Omental fat pad (tissue), 4 donors: ENCODE data around the gene CAPN10. TPM values are rescaled to one million over a fixed set of nuclear protein-coding genes. Genes with fewer than 3 reads are reported as not detected.

Experiments
- ATAC-seq: fragments of 150-250 bp; one replicate; pipeline ENCODE4 v1.9.1; 2016; ENCODE audit warnings: mild to moderate bottlenecking, moderate library complexity; ENCODE audit not compliant: low FRiP score
- DNase-seq: peaks from one replicate; pipeline ENCODE4 v3.0.0-alpha.2; 2019; ENCODE audit warnings: low spot score
- CTCF ChIP-seq, 3 donors: fragments of 450-650 bp; IDR thresholded peaks; one replicate each; pipeline ENCODE4 v1.5.1; 2016 to 2017; ENCODE audit warnings: antibody characterized with exemption in 3 of 3, mild to moderate bottlenecking in 3 of 3, moderate library complexity in 2 of 3
- total RNA-seq, 4 donors: library from RNA; depleted of rRNA; stranded (reverse); fragments of >200 nt; gene quantifications; one replicate each; pipeline ENCODE4 v1.1.0, GENCODE V29; 2016

CAPN10 gene
- total RNA-seq, 4 donors from 2014 or later: 11.6 to 22.6 (median 17.7) TPM

DNA sequence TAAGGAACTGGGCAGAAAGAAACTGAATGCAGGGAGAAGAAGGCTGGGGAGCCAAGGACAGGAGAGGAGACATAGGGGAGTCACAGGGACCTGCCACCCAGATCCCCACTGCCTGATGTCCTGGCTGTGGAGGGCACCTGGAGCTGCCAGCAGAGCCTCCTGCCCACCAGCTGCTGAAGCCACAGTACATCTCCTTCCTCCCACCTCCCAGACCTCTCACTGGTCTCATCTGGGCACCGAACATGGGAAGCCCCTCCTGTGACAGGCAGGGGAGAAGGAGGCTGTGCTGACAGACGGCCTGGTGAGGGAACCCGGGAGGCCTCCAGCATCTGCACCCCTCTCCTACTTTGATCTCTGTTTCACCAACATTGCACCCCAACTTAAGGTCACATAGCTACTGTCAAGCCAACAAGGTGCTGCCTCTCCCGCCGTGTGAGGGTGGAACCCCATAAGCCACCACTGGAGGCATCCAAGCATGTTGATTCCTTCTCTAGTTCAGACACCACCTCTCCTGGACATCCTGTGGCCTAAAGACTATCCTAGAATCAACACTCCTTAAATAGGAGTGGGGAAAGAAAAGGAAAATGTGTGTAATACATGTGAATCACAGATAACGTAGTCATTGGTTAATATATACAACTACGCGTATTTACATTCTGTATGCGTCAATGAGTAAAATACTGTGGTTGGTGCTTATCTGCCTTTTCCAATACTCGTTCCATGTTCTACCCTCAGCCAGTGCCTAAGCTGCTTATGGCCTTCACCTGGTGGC, 21.8 kb upstream of the CAPN10 start:
- ATAC-seq (no peak), DNase-seq (no peak)
- TF ChIP-seq CTCF (IDR thresholded peaks at IDR 0.05): no peak

- DNase-seq (peak; percentile 71), ATAC-seq (peak; percentile 19)
- no peak for TF ChIP-seq CTCF (IDR thresholded peaks at IDR 0.05)
Measured at GRCh38 chr2:240565333-240566202, 21.0 kb upstream of the CAPN10 start.

DNA sequence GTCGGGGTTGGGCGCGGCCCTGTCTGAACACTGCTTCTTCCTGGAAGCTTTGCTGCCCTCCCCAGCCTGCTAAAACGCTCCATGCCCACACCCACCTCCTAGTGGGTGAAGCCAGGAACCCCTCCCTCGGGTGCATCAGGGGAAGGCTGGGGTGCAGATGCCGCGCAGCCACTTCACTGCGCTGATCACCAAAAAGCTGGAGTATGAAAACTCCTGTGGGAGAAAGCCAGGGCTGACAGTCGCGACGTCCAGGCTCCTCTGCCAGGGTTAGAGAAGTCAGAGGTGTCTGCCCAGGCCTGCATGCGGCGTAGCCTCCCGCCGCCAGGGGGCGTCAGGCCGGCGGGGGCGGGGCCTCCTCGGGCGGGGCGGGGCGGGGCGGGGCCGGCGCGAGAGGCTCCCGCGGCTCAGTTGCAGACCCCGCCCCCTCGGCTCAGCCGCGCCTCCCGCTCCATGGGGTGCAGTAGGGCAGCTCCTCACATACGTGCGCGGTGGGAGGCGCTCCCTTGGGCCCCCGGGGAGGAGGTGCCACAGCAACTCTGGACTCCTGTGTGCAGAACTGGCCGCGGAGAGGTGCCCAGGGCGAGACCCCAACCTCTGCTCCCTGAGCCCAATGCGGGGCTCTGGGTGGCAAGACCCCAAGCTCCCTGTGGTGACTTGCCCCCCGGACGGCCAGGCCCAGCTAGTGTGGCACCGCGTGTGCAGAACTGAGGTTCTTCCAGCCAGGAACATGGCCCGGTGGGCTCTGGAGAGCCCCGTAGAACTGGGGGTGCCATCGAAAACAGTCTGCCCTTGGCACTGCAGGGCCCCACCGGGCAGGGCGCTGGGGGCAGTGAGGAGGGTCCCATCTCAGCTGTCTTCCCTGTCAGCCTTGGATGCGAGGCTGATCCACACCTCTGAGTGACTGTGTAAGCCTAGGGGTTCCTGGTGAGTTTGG, 20.1 kb upstream of the CAPN10 start:
- ATAC-seq: peak; percentile 77
- peak; percentile 85 for DNase-seq
- TF ChIP-seq CTCF (IDR thresholded peaks at IDR 0.05): peak in 1 of 3 donors; percentile 1

DNA sequence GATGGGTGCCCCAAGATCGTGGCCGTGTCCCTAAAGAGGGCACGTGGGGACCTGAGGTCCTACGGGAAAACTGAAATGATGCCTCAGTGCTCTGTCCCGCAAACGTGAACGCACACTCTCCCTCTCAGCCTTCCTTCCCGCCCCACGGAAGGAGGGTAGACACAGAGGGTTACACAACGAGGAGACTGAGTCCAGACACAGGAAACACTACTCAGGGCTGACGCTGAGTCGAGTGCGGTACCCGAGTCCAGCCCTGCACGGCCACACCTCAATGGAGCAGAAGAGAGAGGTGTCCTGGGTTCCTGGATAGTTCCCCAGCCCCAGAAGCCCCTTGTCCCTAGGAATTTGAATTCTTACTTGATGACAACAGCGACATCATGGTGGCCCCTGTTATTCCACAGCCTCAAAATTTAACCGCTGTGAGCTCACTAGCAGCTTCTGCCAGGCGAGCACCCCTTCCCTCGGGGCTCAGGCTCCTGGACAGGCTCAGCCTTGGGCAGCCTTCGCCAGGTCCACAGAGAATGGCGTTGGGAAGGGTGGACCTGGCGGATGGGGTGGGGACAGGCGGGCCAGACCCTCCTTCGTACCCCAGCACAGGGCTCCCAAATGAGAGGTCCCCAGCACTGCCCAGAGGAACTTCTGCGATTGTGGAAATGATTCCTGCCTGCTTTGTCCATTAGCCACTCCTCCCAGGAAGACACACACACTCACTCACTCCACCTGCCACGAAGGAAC, 19.2 kb upstream of the CAPN10 start:
- DNase-seq: peak; percentile 23
- ATAC-seq: no peak
- no peak for TF ChIP-seq CTCF (IDR thresholded peaks at IDR 0.05)

DNA sequence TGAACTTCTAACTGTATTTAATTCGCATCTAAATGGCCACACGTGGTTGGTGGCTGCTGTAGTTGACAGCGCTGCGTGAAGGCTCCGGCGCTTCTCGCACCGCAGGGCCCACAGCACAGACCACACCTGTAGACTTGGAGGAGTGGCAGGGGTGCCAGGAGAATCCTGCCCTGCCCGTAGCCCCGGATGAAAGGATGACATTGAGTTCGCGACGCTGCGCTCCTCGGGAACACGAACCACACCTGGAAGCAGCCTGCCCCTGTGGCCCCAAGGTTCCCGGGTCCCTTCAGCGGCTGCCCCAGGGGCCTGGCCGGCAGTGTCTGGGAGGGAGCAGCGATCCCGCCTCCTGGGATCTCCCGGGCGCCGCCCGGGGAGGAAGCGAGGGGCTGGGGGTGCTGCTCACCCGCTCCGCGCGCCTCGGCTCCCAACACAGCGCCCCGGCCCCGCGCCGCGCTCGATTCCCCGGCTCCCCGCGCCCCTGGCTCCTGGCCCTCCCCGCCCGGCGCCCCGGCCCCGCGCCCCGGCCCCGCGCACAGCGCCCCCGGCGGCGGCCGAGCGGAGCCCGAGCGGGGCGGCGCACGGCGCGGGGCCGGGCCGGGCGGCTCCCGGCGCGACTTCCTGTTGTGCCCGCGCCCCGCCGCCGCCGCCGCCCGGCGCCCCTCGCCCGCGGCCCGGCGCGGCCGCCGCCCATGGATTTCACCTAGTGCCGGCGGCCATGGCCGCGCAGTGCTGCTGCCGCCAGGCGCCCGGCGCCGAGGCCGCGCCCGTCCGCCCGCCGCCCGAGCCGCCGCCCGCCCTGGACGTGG, 18.5 kb upstream of the CAPN10 start, which contains the start of gene RNPEPL1:
Gene RNPEPL1 (plus strand): TSS at position 613 of the 806 bp plus-strand sequence. CDS start 103 bp downstream, at position 716.
- no peak for TF ChIP-seq CTCF (IDR thresholded peaks at IDR 0.05)
- DNase-seq: peak; percentile 23

More for the DNA sequence above, 18.5 kb upstream of the CAPN10 start, which contains the start of gene RNPEPL1:
- ATAC-seq: peak; percentile 59
